Stimulated activated CD8-positive, alpha-beta memory T cell treated with anti-CD3 and anti-CD28 coated beads, Interleukin-7, amount 100 ng/mL, for 1 hour (primary cell): ENCODE measurements around the gene PCSK2.
"Not testable (repeated sequence)": the region's sequence is repeated elsewhere in the genome, so short reads cannot be mapped to it uniquely, and the experiment has no call there.

Experiments used
- DNase-seq, 2 donors: peaks; one replicate each; pipeline ENCODE4 v3.0.0-alpha.2; 2020; ENCODE audit warnings: low read depth in 2 of 2

PCSK2 gene, protein sequence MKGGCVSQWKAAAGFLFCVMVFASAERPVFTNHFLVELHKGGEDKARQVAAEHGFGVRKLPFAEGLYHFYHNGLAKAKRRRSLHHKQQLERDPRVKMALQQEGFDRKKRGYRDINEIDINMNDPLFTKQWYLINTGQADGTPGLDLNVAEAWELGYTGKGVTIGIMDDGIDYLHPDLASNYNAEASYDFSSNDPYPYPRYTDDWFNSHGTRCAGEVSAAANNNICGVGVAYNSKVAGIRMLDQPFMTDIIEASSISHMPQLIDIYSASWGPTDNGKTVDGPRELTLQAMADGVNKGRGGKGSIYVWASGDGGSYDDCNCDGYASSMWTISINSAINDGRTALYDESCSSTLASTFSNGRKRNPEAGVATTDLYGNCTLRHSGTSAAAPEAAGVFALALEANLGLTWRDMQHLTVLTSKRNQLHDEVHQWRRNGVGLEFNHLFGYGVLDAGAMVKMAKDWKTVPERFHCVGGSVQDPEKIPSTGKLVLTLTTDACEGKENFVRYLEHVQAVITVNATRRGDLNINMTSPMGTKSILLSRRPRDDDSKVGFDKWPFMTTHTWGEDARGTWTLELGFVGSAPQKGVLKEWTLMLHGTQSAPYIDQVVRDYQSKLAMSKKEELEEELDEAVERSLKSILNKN

DNA sequence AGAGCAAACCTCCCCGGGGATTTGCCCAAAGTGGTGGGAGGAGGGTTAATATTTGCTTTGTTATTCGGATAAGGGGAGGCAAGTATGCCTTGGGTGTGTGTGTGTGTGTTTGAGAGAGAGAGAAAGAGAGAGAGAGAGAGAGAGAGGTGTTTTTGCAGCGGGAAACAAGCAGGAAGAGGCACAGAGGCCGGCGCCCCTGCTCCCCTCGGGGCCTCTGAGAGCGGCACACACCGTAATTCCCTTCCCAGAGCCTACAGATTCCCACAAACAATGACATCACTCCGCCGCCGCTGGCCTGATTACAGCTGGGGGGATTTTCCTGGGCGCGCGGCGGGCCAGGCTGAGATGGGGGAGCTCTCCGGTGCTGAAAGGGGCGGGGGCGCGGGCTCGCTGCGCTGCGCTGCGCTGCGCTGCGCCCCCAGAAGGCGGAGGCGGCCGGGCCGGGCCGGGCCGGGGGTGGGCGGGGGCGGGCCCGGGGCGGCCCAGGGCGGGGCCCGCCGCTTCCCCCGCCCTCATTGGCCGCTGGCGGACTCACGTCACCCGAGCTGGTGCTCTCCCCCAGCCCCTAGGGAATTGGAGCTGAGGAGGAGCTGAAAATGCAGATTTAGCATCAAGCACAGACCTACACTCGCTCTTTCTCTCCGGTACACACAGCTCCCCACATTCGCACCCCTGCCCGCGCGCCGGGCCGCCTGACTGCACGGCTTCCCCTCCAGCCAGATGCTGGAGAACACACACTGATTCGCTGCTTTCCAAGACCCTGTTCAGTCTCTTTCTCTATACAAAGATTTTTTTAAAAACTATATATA, at the start of gene PCSK2:
Gene PCSK2, plus strand, starts transcription at position 631 of the 809 bp plus-strand sequence. CDS start 266 bp downstream, outside the sequence.
- DNase-seq: no peak

DNA sequence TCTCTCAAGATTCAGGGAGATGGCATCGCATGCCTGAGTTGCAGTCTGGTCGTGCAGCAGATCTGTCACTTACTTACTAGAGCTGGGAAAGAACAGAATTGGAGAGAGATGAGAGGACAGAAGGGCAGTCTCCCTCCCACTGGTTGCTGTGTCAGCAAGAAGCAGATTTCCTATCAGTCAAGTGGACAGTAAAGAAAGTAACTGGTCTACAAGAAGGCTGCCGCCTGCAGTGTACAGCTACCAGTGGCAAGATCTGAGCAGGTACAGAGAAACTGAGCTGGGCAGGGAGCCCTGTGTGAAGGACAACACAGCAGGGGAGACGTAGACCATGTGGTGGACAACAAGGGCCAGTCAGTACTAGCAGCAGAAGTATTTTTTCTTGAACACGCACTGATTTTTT, 49.5 kb upstream of the PCSK2 start:
- DNase-seq: no peak

DNA sequence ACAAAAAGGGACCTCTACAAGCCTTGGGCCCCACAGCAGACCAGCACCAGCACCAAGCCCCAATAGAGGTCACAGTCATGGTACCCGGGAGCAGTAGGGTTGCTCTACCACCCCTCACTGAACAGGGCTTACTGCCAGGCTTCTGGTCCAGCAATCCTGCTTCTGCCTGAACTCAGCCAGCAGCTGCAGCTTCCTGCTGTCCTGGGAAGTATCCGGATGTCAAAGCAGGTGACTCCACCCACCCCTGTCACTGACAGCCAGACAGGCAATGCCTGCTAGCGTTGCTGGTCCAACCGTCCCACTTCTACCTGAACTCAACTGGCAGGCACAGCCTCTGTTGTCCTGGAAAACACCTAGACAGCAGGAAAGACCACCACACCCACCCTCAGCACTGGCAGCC, 47.0 kb upstream of the PCSK2 start:
- DNase-seq: no peak

DNA sequence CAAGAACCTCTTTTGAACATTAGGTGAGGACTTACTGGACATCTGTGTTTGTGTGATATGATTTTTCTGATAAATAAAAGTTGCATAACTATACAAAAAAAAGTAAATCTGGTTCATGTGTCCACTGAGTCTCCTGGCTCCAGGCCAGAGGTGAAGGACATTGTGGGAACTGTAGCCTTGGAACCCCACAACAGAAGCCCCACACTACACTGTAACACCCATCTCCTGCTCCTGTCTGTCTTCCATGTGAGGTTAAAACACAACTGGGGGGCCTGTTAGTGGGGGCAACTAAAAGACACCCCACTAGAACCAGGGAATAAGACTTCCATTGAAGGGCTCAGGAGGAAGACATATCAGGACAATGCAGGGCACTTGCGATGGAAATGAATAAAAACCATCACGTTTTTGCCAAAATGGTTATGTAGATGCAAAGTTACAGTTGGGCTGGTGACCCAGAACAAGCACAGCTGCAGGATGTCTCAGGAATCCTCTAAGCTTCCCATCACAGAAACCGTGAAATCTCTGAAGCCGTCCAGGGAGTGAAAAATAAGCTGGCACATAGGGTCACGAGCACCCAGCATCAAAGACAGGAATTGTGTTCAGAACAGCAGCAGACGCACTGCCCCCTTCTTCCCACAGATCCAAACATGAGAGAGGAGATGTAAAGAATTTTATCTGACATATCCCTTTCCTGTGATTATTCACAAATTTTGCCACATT, 36.7 kb upstream of the PCSK2 start:
- DNase-seq: no peak

DNA sequence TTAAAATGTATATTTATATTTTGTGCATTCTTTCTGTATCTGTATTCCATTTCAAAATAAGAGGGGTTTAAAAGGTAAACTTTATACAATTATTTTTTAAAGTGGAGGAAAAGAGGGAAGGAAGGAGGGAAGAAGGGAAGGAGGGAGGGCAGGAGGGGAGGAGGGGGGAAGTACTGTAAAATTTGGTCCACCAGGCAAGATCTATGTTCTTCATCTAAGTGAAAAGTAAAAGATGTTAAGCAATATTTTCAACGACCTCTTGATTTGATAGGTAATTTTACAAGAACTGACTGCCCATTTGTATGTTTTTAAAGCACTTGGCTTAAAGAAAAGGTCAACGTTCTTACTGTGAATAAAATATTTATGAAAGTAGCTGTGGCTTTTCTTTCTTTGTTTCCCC, 29.8 kb upstream of the PCSK2 start:
- DNase-seq: no peak

DNA sequence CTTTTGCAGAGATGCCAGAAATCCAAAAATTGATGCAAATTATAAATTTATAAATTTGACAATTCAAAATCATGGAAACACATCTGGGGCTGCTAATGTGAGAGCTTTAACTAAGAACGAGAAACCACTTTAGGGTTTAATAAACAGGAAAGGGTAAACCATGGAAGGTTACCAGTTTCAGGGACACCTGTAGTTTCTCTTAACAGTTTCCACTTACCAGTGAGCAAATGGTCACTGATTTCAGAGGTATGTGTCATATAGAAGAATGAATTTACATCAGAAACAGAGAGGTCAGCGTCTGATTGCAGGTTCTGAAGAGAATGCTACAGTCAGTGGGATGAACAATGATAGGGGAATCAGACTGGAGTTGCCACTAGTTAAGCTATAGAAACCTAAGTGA, 24.8 kb upstream of the PCSK2 start:
- no peak for DNase-seq

DNA sequence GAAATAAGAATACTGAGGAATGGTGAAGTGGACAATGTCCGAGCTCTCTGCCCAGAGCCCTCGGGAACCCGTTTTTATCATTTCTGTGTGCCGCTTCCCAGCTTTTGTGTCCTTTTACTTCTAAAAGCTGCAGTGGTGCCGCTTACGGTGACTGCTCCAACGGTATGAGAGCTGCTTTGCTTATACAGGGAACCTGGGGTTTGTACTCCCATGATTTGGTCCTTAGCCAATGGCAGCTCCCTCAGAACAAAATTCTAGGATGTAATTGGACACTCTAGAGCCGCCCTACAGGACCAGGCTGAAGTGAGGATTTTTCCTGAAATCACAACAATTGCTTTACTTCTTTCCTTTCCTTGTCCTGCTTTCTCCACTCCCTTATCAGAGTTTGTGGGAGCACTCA, 24.2 kb upstream of the PCSK2 start:
- DNase-seq: no peak

DNA sequence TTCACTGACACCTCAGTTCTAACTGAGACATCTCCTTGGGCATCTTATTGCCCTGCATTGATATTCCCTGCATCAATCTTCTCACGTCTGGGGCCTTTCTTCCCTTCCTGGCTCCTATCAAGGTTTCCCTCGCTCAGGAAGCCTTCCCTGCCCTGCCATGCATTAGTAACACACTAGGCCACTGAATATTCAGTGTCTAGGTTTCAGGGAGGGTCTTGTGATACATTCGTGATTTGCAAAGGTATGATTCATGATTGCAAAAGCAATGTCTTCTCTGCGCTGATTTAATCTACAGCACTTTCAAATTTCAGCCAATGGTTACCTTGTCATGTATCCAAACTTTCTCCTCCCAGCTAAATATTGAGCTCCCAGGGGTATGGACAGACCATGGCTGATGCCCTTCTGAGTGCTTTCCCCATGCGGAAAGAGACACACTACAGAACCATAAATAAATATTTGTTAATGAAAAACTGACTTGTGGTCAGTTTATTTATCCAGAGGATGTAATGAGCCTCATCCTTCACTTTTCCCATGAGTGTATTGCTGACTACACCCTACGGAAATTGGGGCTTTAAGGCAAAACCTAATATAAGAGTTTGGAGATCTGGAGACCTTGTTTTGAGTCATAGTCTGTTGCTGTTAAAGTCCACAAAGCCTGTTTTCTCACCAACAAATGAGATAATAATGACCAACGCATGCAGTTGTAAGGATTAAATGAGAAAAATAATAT, 21.6 kb upstream of the PCSK2 start:
- DNase-seq: no peak

DNA sequence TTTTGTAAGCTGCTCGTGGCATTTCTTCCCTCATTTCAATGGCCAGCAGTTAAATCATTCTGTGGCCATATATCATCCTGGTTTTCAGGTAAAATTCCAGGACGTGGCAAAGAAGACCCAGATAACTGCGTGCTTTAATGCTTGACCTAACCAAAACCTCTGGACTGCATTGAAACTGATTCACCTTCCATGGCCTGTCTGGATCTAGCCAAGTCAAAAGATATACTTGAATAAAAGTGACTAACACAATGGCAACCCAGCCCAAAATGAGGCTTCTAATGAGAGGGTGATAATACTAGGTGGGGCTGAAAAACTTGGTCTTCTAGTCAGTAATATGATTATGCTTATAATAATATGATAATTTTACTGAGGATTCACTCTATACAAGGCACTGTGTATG, 16.5 kb upstream of the PCSK2 start:
- DNase-seq: no peak

DNA sequence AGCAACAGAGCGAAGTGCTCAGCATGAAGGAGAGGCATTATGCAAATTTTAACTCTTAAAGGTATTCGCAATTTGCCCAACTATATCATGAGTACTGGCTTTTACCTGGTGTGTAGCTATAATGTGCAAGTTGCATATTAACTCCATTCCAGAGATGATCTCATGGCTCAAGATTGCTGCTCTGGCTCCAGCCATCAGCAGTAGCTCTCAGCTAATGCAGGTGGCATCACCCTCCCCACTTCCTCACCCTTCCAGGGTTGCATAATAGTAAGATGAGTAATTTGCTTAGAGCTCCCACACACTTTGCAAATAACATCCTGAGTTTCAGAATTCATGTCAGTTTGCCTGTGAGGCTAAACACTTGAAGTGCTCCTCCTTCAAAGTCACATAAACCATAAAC, 15.9 kb upstream of the PCSK2 start:
- DNase-seq: no peak

DNA sequence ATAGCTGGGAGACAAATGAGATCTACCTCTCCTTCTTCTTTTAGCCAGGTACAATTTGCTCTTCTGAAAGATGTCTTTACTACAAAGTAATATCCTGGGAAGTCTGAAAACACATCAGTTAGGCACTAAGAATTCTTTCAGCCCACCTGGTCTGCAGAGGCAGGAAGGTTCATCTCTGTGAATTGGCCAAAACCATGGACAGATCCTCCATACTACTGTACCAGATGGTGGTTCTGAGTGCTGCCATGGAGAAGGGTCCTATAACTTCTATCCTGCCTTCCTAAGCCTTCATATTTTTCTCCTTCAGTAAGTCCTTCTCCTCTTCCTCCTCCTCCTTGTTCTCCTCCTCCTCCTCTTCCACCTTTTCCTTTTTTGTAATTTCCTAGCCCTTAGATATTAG, 11.7 kb upstream of the PCSK2 start:
- no peak for DNase-seq

DNA sequence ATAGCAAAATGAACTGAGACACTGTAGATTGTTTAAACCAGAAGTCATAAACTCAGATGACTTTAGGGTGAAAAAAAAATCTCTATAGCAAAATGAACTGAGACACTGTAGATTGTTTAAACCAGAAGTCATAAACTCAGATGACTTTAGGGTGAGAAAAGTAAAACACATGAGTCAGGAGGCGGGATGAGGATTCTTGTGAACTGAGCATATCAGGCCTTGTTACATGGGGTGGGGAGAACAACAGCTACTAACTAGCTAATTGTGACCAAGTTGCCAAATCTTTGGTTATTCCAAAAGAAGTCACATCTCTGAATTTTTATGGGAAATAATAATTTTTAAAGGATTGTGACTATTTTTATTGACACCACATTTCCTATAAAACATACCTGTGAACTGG, 7.0 kb upstream of the PCSK2 start:
- DNase-seq: not testable (repeated sequence)

DNA sequence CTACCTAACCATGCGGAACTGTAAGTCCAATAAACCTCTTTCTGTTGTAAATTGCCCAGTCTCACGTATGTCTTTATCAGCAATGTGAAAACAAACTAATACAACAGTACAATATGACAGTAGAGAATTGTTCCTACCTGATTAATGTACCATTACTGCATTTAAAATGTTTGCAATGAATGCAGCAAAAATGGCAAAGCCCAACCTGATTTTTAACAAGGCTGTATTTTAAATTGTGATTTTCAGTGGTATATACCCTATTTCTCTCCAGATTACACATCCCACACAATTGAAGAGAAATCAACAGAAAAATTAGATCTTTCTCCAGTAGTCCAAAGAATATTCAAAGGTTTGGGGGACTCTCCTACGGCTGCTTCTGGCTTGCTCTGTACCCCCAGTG, 3.3 kb upstream of the PCSK2 start:
- no peak for DNase-seq

DNA sequence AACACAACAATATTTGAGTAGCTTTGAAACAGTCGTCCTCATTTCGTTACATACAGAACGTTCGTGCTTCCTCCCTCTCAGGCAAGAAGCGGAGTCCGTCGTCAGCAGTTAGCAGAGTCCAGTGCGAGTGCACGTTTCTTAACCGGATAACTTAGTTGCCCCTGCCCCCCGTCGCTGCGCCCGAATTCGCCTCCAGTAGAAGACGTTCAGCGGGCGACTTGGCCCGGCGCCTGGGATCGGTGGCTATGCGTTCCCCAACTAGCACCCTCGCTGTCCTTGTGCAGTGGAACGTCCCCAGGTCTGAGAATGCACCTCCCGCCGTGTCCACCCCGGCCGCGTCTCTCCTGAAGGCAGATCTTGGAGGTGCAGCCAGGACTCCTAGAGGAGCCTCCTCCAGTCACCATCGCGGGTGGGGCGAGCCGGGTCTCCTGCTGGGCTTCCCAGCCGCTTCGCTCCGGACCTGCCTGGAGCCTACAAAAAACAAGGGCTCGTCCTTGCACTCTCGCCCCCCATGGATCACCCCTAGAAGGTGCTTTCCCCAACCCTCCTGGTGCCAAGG, 910 bp upstream of the PCSK2 start:
- DNase-seq: no peak

DNA sequence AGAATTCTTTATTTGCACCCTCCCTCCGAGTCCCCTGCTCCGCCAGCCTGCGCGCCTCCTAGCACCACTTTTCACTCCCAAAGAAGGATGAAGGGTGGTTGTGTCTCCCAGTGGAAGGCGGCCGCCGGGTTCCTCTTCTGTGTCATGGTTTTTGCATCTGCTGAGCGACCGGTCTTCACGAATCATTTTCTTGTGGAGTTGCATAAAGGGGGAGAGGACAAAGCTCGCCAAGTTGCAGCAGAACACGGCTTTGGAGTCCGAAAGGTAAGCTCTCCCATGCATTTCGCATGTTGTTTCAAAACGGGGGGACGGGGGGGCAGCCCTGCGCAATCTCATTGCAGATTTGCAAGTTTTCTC, 357 bp downstream of the PCSK2 start:
- DNase-seq: no peak

DNA sequence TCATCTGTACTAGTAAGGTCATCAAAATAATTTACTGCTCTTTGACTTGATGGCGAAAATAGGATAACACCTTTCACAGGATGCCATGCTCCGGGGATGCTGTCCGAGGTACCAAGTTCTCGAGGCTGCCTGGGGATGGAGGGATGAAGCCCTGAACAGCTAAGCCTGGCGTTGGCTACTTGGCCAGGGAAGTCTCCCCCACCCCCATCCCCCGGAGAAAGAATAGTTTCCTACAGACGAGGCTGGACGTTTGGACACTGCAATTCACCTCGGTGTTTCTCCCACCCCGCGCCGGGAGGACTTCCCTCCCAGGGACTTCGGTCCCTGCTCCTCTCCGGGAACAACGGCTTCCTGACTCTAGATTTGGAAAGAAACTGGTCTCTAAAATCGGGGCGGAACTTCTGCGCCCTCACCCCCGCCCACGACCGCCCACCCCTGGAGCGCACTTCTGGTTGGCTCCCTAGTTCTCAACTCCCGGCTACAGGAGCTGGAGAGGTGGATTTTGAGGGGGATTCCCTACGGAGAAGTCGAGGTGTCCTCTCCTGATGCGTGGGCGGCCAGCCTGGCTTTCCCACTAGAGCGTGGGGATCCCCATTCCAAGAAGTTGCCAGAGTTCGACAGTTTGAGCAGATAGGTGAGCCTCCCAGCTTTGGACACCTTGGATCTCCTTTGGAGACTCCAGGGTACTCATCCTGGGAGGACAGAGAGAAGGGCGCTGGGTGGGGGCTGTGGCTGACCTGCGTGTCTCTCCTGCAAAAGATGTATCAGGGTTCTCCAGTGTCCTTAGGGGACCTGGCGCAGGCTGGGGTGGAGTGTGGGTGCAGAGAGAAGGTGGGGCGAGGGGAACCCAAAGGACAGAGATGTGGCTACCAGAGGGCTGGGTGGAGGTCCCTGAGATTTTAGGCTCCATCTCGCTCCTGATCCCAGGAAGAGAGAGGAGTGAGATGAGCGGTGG, 1.1 kb downstream of the PCSK2 start:
- DNase-seq: no peak

DNA sequence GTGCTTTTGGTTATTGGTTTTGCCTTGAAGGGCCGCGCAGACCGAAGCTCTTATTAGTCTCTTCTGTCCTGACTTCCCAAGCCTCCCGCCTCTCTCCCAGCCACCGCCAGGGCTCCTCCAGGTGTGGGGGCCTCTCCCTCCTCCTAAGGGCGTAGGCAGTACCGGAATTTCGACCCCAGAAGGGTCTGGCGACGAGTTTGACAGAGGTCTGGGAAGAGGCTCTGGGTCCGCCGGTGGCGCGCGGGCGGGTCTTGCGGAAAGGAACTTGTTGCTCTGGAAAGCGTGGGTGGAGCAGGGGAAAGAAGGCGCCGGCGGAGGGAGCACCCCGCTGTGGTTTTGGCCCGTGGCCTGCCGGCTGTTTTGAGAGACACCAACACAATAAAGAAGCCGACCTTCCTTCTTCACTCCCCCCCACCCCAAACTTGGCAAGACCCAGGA, 1.8 kb downstream of the PCSK2 start:
- DNase-seq: no peak

DNA sequence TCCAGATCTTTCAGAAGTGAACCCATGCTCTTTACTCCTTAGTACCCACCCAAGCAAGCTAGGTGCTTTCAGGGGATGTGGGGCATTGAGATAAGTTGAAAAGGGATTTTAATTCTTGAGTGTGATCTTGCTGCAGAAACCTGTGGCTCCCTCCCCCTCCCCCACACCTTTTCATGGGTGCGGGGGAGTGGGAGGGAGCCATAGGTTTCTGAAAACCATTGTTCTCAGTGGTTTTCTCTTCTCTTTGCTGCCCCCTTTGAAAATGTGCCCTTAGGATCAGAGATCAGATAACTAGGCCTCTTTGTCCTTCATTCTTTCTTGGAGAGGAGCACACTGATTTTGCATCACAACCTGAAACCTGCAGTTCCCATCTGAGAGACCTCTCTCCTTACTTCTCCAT, 2.4 kb downstream of the PCSK2 start:
- DNase-seq: no peak

DNA sequence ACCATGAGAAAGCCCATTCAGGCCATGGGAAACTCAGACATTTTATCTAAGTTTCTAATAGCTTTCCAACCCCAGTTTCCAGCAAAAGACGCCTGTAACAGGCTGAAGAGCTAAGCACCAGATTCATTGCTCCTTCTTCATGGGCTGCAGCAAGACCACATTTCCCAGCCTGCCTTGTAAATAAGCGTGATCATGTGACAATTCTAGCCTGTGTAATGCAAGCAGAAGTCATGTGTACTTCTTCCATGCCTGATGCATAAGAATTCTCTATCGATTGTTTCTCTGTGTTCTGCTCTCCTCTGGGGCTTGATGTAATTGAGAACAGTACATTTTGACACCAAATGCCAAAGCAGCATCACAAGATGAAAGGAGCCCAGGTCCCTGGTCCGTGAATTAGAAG, 6.8 kb downstream of the PCSK2 start:
- DNase-seq: no peak

DNA sequence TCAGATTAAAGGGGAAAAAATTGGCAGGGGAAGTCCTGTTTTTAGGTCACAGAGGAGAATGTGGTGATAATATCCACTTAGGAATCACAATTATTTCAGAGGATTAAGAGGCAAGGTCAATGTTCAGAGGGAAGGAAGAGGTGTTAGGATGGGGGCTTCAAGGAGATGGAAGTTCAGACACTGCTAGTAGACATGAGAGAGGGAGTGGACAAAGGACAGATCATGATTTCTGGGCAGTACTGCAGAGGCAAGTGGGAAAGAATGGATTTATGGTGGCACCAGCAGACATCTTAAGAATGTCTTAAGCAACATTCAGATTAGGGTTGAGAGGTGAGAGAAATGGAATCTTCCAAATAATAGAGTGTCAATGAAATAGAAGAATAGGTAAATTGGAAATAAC, 9.9 kb downstream of the PCSK2 start:
- DNase-seq: no peak
